LNCaP clone FGC (cell line): ENCODE measurements around the gene DYSF.

ENCODE experiments used
- DNase-seq: peaks from one replicate; pipeline ENCODE4 v3.0.0-alpha.2; 2011; ENCODE audit warnings: low read depth
- H3K4me3 ChIP-seq: 2 replicates; pipeline ENCODE4 v1.5.1; 2011; ENCODE audit warnings: mild to moderate bottlenecking, low read depth, low read length, control low read depth
- TF ChIP-seq, protein P1 (sequence below): IDR thresholded peaks from 2 replicates; pipeline ENCODE4 v1.5.1; 2012; ENCODE audit warnings: mild to moderate bottlenecking; ENCODE audit not compliant: control insufficient read depth, insufficient read depth; ENCODE audit errors: extremely low read depth

Gene DYSF

DNA sequence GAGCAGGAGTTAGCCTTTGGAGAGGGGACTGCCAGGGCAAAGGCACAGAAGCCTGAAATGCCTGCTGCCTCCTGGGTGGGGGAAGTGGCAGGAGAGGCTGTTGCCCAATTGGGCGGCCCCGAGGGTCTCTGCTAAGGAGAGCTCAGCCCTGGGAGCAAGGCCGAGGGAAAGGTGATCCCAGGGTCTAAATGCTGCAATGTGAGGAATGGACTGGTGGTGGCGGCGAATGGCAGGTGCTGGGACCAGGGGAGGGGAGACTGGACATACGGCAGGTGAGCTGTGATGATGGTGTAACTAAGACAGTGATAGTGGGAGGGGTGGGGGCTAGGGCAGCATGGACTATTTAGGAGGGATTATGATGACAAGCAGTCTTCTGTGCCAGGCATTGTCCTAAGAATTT is 104.0 kb downstream of the DYSF start:
- DNase-seq = no peak
- TF ChIP-seq, protein P1, sequence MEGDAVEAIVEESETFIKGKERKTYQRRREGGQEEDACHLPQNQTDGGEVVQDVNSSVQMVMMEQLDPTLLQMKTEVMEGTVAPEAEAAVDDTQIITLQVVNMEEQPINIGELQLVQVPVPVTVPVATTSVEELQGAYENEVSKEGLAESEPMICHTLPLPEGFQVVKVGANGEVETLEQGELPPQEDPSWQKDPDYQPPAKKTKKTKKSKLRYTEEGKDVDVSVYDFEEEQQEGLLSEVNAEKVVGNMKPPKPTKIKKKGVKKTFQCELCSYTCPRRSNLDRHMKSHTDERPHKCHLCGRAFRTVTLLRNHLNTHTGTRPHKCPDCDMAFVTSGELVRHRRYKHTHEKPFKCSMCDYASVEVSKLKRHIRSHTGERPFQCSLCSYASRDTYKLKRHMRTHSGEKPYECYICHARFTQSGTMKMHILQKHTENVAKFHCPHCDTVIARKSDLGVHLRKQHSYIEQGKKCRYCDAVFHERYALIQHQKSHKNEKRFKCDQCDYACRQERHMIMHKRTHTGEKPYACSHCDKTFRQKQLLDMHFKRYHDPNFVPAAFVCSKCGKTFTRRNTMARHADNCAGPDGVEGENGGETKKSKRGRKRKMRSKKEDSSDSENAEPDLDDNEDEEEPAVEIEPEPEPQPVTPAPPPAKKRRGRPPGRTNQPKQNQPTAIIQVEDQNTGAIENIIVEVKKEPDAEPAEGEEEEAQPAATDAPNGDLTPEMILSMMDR = no peak
- no peak overlapping the region for H3K4me3 ChIP-seq

DNA sequence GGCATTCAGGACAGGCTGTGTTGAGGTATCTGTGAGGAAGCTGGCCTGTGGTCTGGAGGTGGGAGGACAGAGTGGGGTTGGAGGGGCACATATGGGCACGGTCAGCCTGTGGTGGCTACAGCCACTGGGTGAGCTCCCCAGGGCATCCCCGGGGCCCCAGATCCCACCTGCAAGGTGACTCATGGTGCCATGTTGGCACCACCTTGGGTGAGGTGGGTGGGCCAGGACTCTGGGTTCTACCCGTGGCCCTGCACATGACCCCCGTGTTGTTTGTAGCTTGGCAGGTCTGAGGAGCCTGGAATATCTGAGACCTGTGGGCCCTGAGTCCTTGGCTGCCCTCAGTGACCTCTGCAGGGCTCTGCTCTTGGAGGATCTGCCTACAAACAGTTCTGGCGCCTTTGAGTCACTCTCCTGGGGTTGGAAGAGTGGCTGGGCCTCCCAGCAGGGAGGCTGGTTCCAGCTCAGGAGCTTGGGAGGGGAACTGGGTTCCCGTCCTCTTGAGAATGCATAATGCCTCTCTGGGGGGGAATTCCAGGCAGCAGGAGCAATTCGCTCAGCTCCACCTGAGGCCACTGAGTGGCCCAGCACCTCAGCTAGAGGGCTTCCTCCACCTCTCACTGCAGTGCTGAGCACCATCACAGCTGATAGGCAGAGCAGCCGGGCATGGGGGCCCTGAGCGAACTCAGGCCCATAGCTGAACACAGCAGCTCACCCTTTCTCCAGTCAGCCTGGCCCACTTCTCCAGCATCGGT is 105.1 kb downstream of the DYSF start:
- no peak for DNase-seq
- no peak overlapping the region for H3K4me3 ChIP-seq
- TF ChIP-seq, protein P1 = no peak

DNA sequence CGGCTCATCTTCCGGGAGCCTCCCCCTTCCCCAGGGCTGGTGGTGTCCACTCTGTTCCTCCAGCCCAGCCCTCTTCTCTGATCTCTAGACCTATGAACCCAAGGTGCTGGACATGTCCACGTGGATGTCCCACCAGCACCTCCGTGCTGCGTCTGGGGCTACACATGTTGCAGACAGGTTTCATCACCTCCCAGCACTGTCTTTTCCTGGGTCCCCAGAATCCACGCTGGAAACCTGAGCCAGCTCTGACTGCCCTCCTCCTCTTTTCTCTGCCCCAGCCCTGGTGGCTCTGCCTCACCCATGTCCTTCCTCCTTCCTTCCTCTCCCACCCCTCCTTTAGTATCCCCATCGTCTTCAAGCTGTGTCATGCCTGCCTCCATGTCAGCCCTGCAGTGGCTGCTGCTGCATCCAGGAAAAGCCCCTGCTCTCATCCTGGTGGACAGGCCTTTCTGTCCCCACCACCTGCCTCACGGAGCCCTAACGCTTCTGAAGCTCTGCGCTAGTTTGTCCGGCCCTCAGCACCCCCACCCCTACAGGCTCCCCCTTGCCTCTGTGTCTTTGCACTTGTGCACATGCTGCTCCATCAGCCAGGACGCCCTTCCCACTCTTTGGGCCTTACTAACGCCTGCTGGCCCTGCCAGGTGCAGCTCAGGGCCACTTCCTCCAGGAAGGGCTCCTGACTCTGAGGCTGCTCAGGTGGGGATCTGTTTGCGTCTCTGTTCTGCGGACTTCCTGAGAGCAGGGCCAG is 105.9 kb downstream of the DYSF start:
- H3K4me3 ChIP-seq = no peak overlapping the region
- TF ChIP-seq, protein P1 = no peak
- no peak for DNase-seq

DNA sequence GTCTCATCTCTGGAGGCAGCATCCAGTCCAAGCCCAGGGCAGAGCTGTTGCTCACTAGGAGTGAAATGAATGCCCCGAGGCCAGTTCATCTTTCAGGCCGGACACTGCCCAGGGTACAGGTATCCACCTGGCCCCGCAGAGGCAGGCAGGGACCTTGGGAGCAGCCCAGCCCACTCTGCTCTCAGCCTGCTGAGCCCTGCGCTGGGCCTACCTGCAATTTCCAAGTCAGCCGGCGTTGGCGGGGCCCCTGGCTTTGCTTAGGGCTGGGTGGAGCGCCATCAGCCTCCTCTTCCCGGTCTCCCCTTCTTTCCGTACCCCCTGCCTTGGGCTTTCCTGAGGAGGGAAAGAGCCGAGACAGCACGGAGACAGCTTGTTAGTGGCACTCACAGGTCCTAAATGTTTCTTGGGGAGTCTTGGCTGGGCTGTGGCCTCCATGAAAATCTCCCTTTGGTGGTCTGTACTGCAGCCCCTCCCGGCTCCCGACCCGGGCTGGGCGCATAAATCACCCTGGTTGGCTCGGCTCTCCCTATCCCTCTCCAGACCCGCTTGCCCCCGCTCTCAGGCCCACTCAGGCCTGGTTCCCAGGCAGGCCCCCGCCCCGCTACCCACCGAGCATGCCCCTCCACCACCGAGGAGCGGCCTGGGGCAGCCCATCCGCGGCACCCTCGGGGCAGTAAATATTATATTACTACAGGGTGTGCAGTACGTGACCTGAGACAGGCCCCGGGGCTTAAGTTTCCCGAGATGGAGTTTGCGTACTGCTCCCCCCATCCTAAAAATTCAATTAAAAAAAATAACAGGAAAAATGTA is 106.7 kb downstream of the DYSF start:
- DNase-seq = no peak
- H3K4me3 ChIP-seq = no peak overlapping the region
- TF ChIP-seq, protein P1 = no peak

DNA sequence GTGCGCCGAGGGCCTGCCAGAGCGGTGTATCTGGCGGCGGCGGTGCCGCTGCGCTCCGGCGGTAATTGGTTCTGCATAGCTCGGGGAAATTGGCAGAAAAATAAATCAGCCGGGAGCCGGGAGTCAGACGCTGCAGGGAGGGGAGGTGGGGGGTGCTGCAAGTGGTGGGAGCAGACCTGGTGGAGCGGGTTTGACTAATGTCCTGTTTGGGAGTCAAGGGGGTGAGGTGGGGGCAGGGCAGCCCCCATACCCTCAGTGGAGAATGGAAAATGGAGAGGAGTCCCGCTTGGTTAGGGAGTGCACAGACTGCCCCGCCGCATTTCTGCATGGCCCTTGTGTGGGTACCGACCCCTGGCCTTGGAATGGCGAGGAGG is 107.3 kb downstream of the DYSF start:
- H3K4me3 ChIP-seq = no peak overlapping the region
- TF ChIP-seq, protein P1 = no peak
- no peak for DNase-seq

DNA sequence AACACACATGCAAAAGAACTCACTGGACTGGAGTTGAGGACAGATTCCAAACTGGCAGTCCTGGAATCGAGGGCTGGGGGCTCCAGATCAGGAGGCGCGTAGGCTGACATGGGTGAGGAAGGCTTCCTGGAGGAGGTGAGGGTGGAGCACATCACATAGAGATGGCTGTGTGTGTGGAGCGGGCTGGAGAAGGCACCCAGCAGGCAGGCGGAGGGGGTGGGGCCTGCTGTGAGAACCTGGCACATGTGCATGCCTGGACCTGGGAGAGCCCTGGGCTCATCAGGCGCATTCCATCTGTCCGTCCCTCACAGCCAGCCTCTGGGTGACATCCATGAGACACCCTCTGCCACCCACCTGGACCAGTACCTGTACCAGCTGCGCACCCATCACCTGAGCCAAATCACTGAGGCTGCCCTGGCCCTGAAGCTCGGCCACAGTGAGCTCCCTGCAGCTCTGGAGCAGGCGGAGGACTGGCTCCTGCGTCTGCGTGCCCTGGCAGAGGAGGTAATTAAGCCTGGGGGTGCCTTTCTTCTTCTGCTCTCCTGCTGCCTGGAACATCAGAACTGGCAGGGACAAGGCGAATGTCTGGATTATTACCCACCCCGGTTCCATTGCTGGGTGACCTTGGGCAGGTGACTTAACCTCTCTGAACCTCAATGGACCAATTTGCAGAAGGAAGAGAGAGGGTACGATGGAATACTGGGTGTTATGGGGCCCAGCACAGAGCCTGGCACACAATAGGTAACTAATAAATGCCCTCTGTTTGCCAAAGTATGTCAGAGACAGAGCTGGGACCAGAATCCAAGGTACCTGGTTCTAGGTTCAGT is 108.3 kb downstream of the DYSF start:
- TF ChIP-seq, protein P1 = no peak
- no peak overlapping the region for H3K4me3 ChIP-seq
- DNase-seq = no peak
